Astrocyte (in vitro differentiated cells and primary cell): Measurements from ENCODE around the gene ACACB. TPM values are rescaled to one million over a fixed set of nuclear protein-coding genes. Genes with fewer than 3 reads are reported as not detected.

Experiments used
- DNase-seq: peaks from one replicate; pipeline ENCODE4 v3.0.0-alpha.2; 2010; ENCODE audit warnings: low read depth
- FAIRE-seq: peaks from 2 replicates; lab custom pipeline; 2011; peaks lifted over from hg19 to GRCh38; lab: Jason Lieb, UNC
- H2AFZ ChIP-seq: 2 replicates; pipeline ENCODE4 v1.6.0; 2012; ENCODE audit warnings: low read depth, low read length, inconsistent platforms
- H3K27ac ChIP-seq: 2 replicates; pipeline ENCODE4 v1.5.1; 2011; ENCODE audit warnings: low read depth, low read length, inconsistent platforms
- H3K27me3 ChIP-seq: 2 replicates; pipeline ENCODE4 v1.6.0; 2011; ENCODE audit warnings: low read length, inconsistent platforms; ENCODE audit not compliant: insufficient read depth
- H3K36me3 ChIP-seq: 2 replicates; pipeline ENCODE4 v1.5.1; 2011; ENCODE audit warnings: low read length, inconsistent platforms; ENCODE audit not compliant: insufficient read depth
- H3K4me1 ChIP-seq: 2 replicates; pipeline ENCODE4 v1.5.1; 2011; ENCODE audit warnings: low read length, inconsistent platforms; ENCODE audit not compliant: insufficient read depth
- H3K4me2 ChIP-seq: 2 replicates; pipeline ENCODE4 v1.6.0; 2012; ENCODE audit warnings: low read length, inconsistent platforms
- H3K4me3 ChIP-seq: 2 replicates; pipeline ENCODE4 v1.5.1; 2011; ENCODE audit warnings: low read depth, mild to moderate bottlenecking, low read length, inconsistent platforms; ENCODE audit not compliant: insufficient read depth
- H3K79me2 ChIP-seq: 2 replicates; pipeline ENCODE4 v1.6.0; 2012; ENCODE audit warnings: mild to moderate bottlenecking, low read length, inconsistent platforms; ENCODE audit not compliant: insufficient read depth
- H3K9ac ChIP-seq: 2 replicates; pipeline ENCODE4 v1.6.0; 2012; ENCODE audit warnings: mild to moderate bottlenecking, low read length, inconsistent platforms
- H3K9me3 ChIP-seq: 2 replicates; pipeline ENCODE4 v1.5.1; 2012; ENCODE audit warnings: low read depth, mild to moderate bottlenecking, low read length, inconsistent platforms; ENCODE audit not compliant: insufficient read depth
- H4K20me1 ChIP-seq: 2 replicates; pipeline ENCODE4 v1.6.0; 2012; ENCODE audit warnings: low read length, inconsistent platforms; ENCODE audit not compliant: insufficient read depth
- H3K27ac Mint-ChIP-seq: one replicate; pipeline ENCODE4 v1.8.0; 2021; ENCODE audit warnings: mild to moderate bottlenecking, mixed read lengths; ENCODE audit not compliant: unreplicated experiment
- H3K27me3 Mint-ChIP-seq: one replicate; pipeline ENCODE4 v1.8.0; 2021; ENCODE audit warnings: low read depth, mixed read lengths; ENCODE audit not compliant: unreplicated experiment
- H3K36me3 Mint-ChIP-seq: one replicate; pipeline ENCODE4 v1.8.0; 2021; ENCODE audit warnings: low read depth, mixed read lengths; ENCODE audit not compliant: unreplicated experiment
- H3K4me1 Mint-ChIP-seq: one replicate; pipeline ENCODE4 v1.8.0; 2021; ENCODE audit warnings: low read depth, mixed read lengths; ENCODE audit not compliant: unreplicated experiment
- H3K4me3 Mint-ChIP-seq: one replicate; pipeline ENCODE4 v1.8.0; 2021; ENCODE audit warnings: mild to moderate bottlenecking, moderate library complexity, mixed read lengths; ENCODE audit not compliant: unreplicated experiment
- H3K9me3 Mint-ChIP-seq: one replicate; pipeline ENCODE4 v1.8.0; 2021; ENCODE audit warnings: mild to moderate bottlenecking, mixed read lengths; ENCODE audit not compliant: unreplicated experiment
- EZH2 ChIP-seq: IDR thresholded peaks from 2 replicates; pipeline ENCODE4 v1.6.1; 2012; ENCODE audit warnings: mild to moderate bottlenecking, low read length, inconsistent platforms; ENCODE audit not compliant: insufficient read depth
- total RNA-seq: library from RNA; stranded (reverse); gene quantifications from 2 replicates; pipeline ENCODE4 v1.2.1, GENCODE V29; 2021
- TF ChIP-seq, protein P1 (sequence below): IDR thresholded peaks from 2 replicates; pipeline ENCODE4 v1.5.1; 2011; ENCODE audit warnings: low read depth, mild to moderate bottlenecking, inconsistent platforms, low read length, moderate library complexity; ENCODE audit not compliant: insufficient read depth

ACACB gene
- total RNA-seq, 1 donor from 2014 or later: 3.9 TPM

DNA sequence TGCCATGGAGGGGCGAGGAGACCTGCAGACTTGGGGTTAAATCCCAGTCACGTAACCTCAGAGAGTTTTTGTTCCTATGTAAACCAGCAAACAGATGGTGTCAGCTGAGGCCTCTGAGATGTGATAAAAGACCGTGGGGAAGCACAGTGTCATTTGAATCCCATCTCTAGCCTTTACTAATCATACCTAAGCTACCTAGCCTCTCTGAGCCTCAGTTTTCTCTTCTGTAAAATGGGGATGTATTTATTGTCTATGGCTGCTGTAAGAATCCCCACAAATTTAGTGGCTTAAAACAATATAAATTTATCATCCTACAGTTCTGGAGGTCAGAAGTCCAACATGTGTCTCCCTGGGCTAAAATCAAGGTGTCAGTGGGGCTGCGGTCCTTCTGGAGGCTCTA is 158.8 kb downstream of the ACACB start:
- TF ChIP-seq EZH2: no peak
- TF ChIP-seq, protein P1, sequence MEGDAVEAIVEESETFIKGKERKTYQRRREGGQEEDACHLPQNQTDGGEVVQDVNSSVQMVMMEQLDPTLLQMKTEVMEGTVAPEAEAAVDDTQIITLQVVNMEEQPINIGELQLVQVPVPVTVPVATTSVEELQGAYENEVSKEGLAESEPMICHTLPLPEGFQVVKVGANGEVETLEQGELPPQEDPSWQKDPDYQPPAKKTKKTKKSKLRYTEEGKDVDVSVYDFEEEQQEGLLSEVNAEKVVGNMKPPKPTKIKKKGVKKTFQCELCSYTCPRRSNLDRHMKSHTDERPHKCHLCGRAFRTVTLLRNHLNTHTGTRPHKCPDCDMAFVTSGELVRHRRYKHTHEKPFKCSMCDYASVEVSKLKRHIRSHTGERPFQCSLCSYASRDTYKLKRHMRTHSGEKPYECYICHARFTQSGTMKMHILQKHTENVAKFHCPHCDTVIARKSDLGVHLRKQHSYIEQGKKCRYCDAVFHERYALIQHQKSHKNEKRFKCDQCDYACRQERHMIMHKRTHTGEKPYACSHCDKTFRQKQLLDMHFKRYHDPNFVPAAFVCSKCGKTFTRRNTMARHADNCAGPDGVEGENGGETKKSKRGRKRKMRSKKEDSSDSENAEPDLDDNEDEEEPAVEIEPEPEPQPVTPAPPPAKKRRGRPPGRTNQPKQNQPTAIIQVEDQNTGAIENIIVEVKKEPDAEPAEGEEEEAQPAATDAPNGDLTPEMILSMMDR: no peak
- Mint-ChIP-seq H3K27me3 (peaks cover 39% of the 10 kb centered on the region), H3K36me3 (peaks cover 3% of the 10 kb centered on the region), H3K27ac (no peak overlapping the region), H3K4me1 (peaks cover 2% of the 10 kb centered on the region), H3K4me3 (no peak overlapping the region), H3K9me3 (peaks cover under 1% of the 10 kb centered on the region)
- no peak overlapping the region for H3K27ac ChIP-seq
- no peak overlapping the region for H3K9ac ChIP-seq
- no peaks in the 10 kb centered on the region for H4K20me1 ChIP-seq
- H3K9me3 ChIP-seq: no peaks in the 10 kb centered on the region
- no peak overlapping the region for H3K4me3 ChIP-seq
- H3K4me1 ChIP-seq: no peaks in the 10 kb centered on the region
- no peak for FAIRE-seq
- no peak overlapping the region for H3K4me2 ChIP-seq
- H3K36me3 ChIP-seq: no peaks in the 10 kb centered on the region
- H2AFZ ChIP-seq: no peak overlapping the region
- H3K79me2 ChIP-seq: no peaks in the 10 kb centered on the region
- DNase-seq: no peak
- H3K27me3 ChIP-seq: no peaks in the 10 kb centered on the region

DNA sequence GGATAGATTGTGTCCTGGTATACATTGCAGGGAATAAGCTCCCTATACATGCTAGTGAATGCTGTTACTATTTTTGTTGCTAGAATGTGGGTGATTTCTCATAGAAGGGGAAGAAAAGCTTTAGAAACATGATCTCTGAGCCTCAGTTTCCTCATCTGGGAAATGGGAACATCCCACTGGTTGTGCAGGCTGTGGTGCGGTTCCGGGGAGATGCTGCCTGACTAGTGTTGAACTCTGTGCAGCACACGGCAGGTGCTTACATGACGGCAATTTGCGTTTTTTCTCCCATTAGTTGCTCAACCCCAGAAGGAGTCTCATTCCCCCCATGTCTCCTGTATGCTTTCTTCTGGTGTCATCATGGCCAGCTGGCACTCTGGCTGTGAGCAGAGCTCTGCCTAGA is 159.8 kb downstream of the ACACB start:
- no peaks in the 10 kb centered on the region for H3K9me3 ChIP-seq
- H3K27me3 Mint-ChIP-seq: peaks cover 38% of the 10 kb centered on the region
- H3K9me3 Mint-ChIP-seq: no peaks in the 10 kb centered on the region
- H3K4me1 ChIP-seq: no peaks in the 10 kb centered on the region
- no peaks in the 10 kb centered on the region for H3K36me3 ChIP-seq
- H3K4me3 Mint-ChIP-seq: no peak overlapping the region
- DNase-seq: no peak
- no peak overlapping the region for H3K9ac ChIP-seq
- FAIRE-seq: no peak
- no peak overlapping the region for H3K4me3 ChIP-seq
- no peak overlapping the region for H3K27ac ChIP-seq
- no peaks in the 10 kb centered on the region for H3K79me2 ChIP-seq
- peaks cover 2% of the 10 kb centered on the region for H3K4me1 Mint-ChIP-seq
- H3K27ac Mint-ChIP-seq: no peak overlapping the region
- no peak overlapping the region for H2AFZ ChIP-seq
- H3K27me3 ChIP-seq: no peaks in the 10 kb centered on the region
- H3K4me2 ChIP-seq: no peak overlapping the region
- no peaks in the 10 kb centered on the region for H4K20me1 ChIP-seq
- TF ChIP-seq, protein P1: no peak
- TF ChIP-seq EZH2: no peak
- H3K36me3 Mint-ChIP-seq: no peaks in the 10 kb centered on the region

DNA sequence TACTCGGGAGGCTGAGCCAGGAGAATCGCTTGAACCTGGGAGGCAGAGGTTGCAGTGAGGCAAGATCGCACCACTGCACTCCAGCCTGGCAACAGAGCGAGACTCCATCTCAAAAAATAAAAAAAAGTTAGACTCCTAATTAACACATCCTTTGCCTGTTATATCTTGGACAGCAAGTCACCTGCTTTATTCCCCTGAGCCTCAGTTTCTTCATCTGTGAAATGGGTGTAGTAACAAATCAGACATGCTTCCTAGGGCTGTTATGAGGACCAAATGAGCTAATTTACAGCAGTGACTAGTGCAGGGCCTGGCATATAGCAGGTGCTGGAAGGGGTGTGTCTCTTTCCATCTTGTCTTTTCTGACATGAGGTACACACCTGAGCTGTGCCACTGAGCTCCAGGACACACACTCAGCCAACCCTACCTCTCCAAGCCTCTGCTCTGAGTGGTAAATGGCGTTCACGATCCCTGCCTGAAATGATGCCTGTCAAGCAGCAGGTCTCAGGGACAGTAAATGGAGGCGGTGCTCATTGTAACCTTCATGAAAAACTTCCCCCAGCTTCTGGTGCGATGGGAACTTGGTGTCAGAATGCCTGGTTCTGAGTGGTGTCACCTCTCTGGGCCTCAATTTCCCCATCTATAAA is 161.0 kb downstream of the ACACB start:
- no peak overlapping the region for H2AFZ ChIP-seq
- H4K20me1 ChIP-seq: no peaks in the 10 kb centered on the region
- Mint-ChIP-seq H3K4me1 (peaks cover 2% of the 10 kb centered on the region), H3K4me3 (no peak overlapping the region), H3K27me3 (peaks cover 36% of the 10 kb centered on the region), H3K27ac (no peak overlapping the region), H3K36me3 (no peaks in the 10 kb centered on the region), H3K9me3 (no peaks in the 10 kb centered on the region)
- H3K27ac ChIP-seq: no peak overlapping the region
- TF ChIP-seq EZH2: no peak
- TF ChIP-seq, protein P1: no peak
- FAIRE-seq (no peak), DNase-seq (no peak)
- no peaks in the 10 kb centered on the region for H3K4me1 ChIP-seq
- no peaks in the 10 kb centered on the region for H3K36me3 ChIP-seq
- H3K27me3 ChIP-seq: no peaks in the 10 kb centered on the region
- no peaks in the 10 kb centered on the region for H3K79me2 ChIP-seq
- H3K9me3 ChIP-seq: no peaks in the 10 kb centered on the region
- H3K4me2 ChIP-seq: no peak overlapping the region
- no peak overlapping the region for H3K4me3 ChIP-seq
- H3K9ac ChIP-seq: no peak overlapping the region
